ENCODE measurements around the gene AOPEP. TPM values are rescaled to one million over a fixed set of nuclear protein-coding genes. Genes with fewer than 3 reads are reported as not detected.

The AOPEP gene
- total and polyA plus RNA-seq, 7 donors: 28.0 to 490 (median 184) TPM

- 96 to 97% methylated on average over 10 of the region's 10 CpGs for WGBS, 2 donors
- DNase-seq: no peak
- Histone ChIP-seq H3K36me3 (no peaks in the 10 kb centered on the region), H3K4me1 (peaks cover 0 to 16% (median 5%) of the 10 kb centered on the region in 4 donors), H3K27ac (no peak overlapping the region), H3K27me3 (no peaks in the 10 kb centered on the region), H3K4me3 (no peak overlapping the region), H3K9me3 (no peaks in the 10 kb centered on the region)
- TF ChIP-seq POLR2A (IDR thresholded peaks at IDR 0.05) (no peak), POLR2AphosphoS5 (IDR thresholded peaks at IDR 0.05) (no peak), EP300 (IDR thresholded peaks at IDR 0.05) (no peak), CTCF (IDR thresholded peaks at IDR 0.05) (no peak)
- intact Hi-C loops (cut with DNase I): no loop called here
These were observed 409.3 kb downstream of the AOPEP start for GRCh38 chr9:95135756-95136155.

Small RNA genes lying within 50 kb of the gene (small RNA-seq; reads per million reads assigned to genes)
- gene MIR2278: 0 reads per million in 3 donors
- gene MIR23B: 1,150 to 4,259 (median 1,541) reads per million in 3 donors
- gene MIR27B: 9,055 to 24,628 (median 14,074) reads per million in 3 donors
- gene MIR3074: 0 reads per million in 3 donors
- gene MIR6081: 0 reads per million in 3 donors

Other genes with a start within 250 kb of the AOPEP start
- not detected for gene PCAT7, start 171.6 kb upstream of the AOPEP start, total RNA-seq
- 1 to 10 TPM in 1 of 3 donors, under 1 TPM in 1, not detected in 1; 0.31 to 1.8 TPM for gene PCAT7, start 171.6 kb upstream of the AOPEP start, polyA plus RNA-seq
- not detected for gene FBP2, start 132.9 kb upstream of the AOPEP start, total RNA-seq
- gene FBP2, start 132.9 kb upstream of the AOPEP start, polyA plus RNA-seq: under 1 TPM in 1 of 3 donors, not detected in 2; 0.04 TPM
- gene FBP1, start 87.2 kb upstream of the AOPEP start, total RNA-seq: 1 to 10 TPM; 2.2 to 8.2 (median 6.3) TPM
- 10 to 100 TPM; 32.2 to 48.8 (median 39.6) TPM for gene FBP1, start 87.2 kb upstream of the AOPEP start, polyA plus RNA-seq

Measured in sigmoid colon (tissue), 7 donors.